Measurements from ENCODE around the gene CKAP4.

Gene CKAP4

GRCh38 chr12:106255952-106256351, 8.1 kb upstream of the CKAP4 start:
- Histone ChIP-seq H2AFZ (ENCODE audit: low read depth, low read length, severe bottlenecking) (no peak overlapping the region), H3K27ac (ENCODE audit: low read depth, low read length) (no peak overlapping the region), H3K27me3 (ENCODE audit: low read length) (no peaks in the 10 kb centered on the region), H3K79me2 (ENCODE audit: insufficient read depth, low read length) (no peaks in the 10 kb centered on the region), H3F3A (ENCODE audit: insufficient read depth) (no peaks in the 10 kb centered on the region), H3K4me2 (ENCODE audit: low read depth, low read length, poor library complexity, severe bottlenecking) (no peak overlapping the region), H3K36me3 (ENCODE audit: low read length) (no peaks in the 10 kb centered on the region), H3K4me3 (ENCODE audit: insufficient read depth, low read length, poor library complexity, severe bottlenecking) (no peak overlapping the region), H3K9me2 (replicated peaks; ENCODE audit: insufficient read depth, low read length) (no peaks in the 10 kb centered on the region), H3K9ac (ENCODE audit: low read length) (no peak overlapping the region), H3K9me3 (ENCODE audit: insufficient read depth, low read length) (no peaks in the 10 kb centered on the region), H4K20me1 (ENCODE audit: low read depth, low read length) (no peaks in the 10 kb centered on the region)
- TF ChIP-seq EZH2phosphoT487 (conservative IDR thresholded peaks at IDR 0.05; ENCODE audit: low read length) (no peak), CTCF (IDR thresholded peaks at IDR 0.05; ENCODE audit: insufficient read depth, low read length, poor library complexity, severe bottlenecking) (no peak)

- Histone ChIP-seq H3K4me2 (ENCODE audit: low read depth, low read length, poor library complexity, severe bottlenecking) (no peak overlapping the region), H3K9me2 (replicated peaks; ENCODE audit: insufficient read depth, low read length) (no peaks in the 10 kb centered on the region), H4K20me1 (ENCODE audit: low read depth, low read length) (no peaks in the 10 kb centered on the region), H3K36me3 (ENCODE audit: low read length) (no peaks in the 10 kb centered on the region), H3K9ac (ENCODE audit: low read length) (no peak overlapping the region), H3K27ac (ENCODE audit: low read depth, low read length) (no peak overlapping the region), H3K4me3 (ENCODE audit: insufficient read depth, low read length, poor library complexity, severe bottlenecking) (no peak overlapping the region), H2AFZ (ENCODE audit: low read depth, low read length, severe bottlenecking) (no peak overlapping the region), H3F3A (ENCODE audit: insufficient read depth) (no peaks in the 10 kb centered on the region), H3K9me3 (ENCODE audit: insufficient read depth, low read length) (no peaks in the 10 kb centered on the region), H3K27me3 (ENCODE audit: low read length) (no peaks in the 10 kb centered on the region), H3K79me2 (ENCODE audit: insufficient read depth, low read length) (no peaks in the 10 kb centered on the region)
- TF ChIP-seq EZH2phosphoT487 (conservative IDR thresholded peaks at IDR 0.05; ENCODE audit: low read length) (no peak), CTCF (IDR thresholded peaks at IDR 0.05; ENCODE audit: insufficient read depth, low read length, poor library complexity, severe bottlenecking) (no peak)
These were observed 7.7 kb upstream of the CKAP4 start for GRCh38 chr12:106255493-106255892.

- H3K79me2 ChIP-seq (ENCODE audit: insufficient read depth, low read length) = no peaks in the 10 kb centered on the region
- no peak overlapping the region for H3K9ac ChIP-seq (ENCODE audit: low read length)
- no peak overlapping the region for H3K27ac ChIP-seq (ENCODE audit: low read depth, low read length)
- H3K36me3 ChIP-seq (ENCODE audit: low read length) = no peaks in the 10 kb centered on the region
- H3K4me2 ChIP-seq (ENCODE audit: low read depth, low read length, poor library complexity, severe bottlenecking) = no peak overlapping the region
- TF ChIP-seq CTCF (IDR thresholded peaks at IDR 0.05; ENCODE audit: insufficient read depth, low read length, poor library complexity, severe bottlenecking) = no peak
- TF ChIP-seq EZH2phosphoT487 (conservative IDR thresholded peaks at IDR 0.05; ENCODE audit: low read length) = no peak
- no peaks in the 10 kb centered on the region for H3K9me3 ChIP-seq (ENCODE audit: insufficient read depth, low read length)
- H3K4me3 ChIP-seq (ENCODE audit: insufficient read depth, low read length, poor library complexity, severe bottlenecking) = no peak overlapping the region
- no peak overlapping the region for H2AFZ ChIP-seq (ENCODE audit: low read depth, low read length, severe bottlenecking)
- no peaks in the 10 kb centered on the region for H3K9me2 ChIP-seq (replicated peaks; ENCODE audit: insufficient read depth, low read length)
- no peaks in the 10 kb centered on the region for H4K20me1 ChIP-seq (ENCODE audit: low read depth, low read length)
- no peaks in the 10 kb centered on the region for H3F3A ChIP-seq (ENCODE audit: insufficient read depth)
- no peaks in the 10 kb centered on the region for H3K27me3 ChIP-seq (ENCODE audit: low read length)
These were observed 6.9 kb upstream of the CKAP4 start for GRCh38 chr12:106254724-106255123.

All from SU-DHL-6 (cell line).